Fibroblast of villous mesenchyme (primary cell): ENCODE measurements around the gene MAOB. TPM values are rescaled to one million over a fixed set of nuclear protein-coding genes. Genes with fewer than 3 reads are reported as not detected.

Experiments
- DNase-seq: peaks from one replicate; pipeline ENCODE4 v3.0.0-alpha.2; 2010; ENCODE audit warnings: low read depth
- H3K4me3 ChIP-seq: 2 replicates; pipeline ENCODE4 v1.5.1; 2011; ENCODE audit warnings: low read depth, mild to moderate bottlenecking, low read length
- CTCF ChIP-seq: IDR thresholded peaks from 2 replicates; pipeline ENCODE4 v1.5.1; 2012; ENCODE audit warnings: low read depth, mild to moderate bottlenecking, low read length; ENCODE audit not compliant: insufficient read depth
- total RNA-seq: library from RNA; depleted of rRNA; stranded (reverse); fragments of >200 nt; gene quantifications from 2 replicates; pipeline ENCODE4 v1.2.3, GENCODE V29; 2012

Gene MAOB
- total RNA-seq, 1 donor = 0.43 TPM

GRCh38 chrX:43845776-43846175 is 36.5 kb downstream of the MAOB start:
- H3K4me3 ChIP-seq = no peak overlapping the region
- no peak for DNase-seq
- no peak for TF ChIP-seq CTCF

GRCh38 chrX:43840265-43840664 is 42.0 kb downstream of the MAOB start:
- DNase-seq = no peak
- TF ChIP-seq CTCF = no peak
- H3K4me3 ChIP-seq = no peak overlapping the region

GRCh38 chrX:43836435-43837184 is 45.6 kb downstream of the MAOB start:
- H3K4me3 ChIP-seq = no peak overlapping the region
- peak; percentile 61 for TF ChIP-seq CTCF

GRCh38 chrX:43835559-43835958 is 46.7 kb downstream of the MAOB start:
- no peak overlapping the region for H3K4me3 ChIP-seq
- no peak for TF ChIP-seq CTCF
- no peak for DNase-seq

More at GRCh38 chrX:43836435-43837184, 45.6 kb downstream of the MAOB start:
- peak; percentile 26 for DNase-seq

GRCh38 chrX:43827791-43828190 is 54.5 kb downstream of the MAOB start:
- no peak for DNase-seq
- TF ChIP-seq CTCF = no peak
- no peak overlapping the region for H3K4me3 ChIP-seq

GRCh38 chrX:43822014-43822413 is 60.2 kb downstream of the MAOB start:
- no peak for TF ChIP-seq CTCF
- H3K4me3 ChIP-seq = no peak overlapping the region
- peak; percentile 3 for DNase-seq

- no peak overlapping the region for H3K4me3 ChIP-seq
- no peak for TF ChIP-seq CTCF
- DNase-seq = no peak
These were observed 64.8 kb downstream of the MAOB start for GRCh38 chrX:43817444-43817843.
